ENCODE measurements around the gene MRPL11.

The MRPL11 gene

DNA sequence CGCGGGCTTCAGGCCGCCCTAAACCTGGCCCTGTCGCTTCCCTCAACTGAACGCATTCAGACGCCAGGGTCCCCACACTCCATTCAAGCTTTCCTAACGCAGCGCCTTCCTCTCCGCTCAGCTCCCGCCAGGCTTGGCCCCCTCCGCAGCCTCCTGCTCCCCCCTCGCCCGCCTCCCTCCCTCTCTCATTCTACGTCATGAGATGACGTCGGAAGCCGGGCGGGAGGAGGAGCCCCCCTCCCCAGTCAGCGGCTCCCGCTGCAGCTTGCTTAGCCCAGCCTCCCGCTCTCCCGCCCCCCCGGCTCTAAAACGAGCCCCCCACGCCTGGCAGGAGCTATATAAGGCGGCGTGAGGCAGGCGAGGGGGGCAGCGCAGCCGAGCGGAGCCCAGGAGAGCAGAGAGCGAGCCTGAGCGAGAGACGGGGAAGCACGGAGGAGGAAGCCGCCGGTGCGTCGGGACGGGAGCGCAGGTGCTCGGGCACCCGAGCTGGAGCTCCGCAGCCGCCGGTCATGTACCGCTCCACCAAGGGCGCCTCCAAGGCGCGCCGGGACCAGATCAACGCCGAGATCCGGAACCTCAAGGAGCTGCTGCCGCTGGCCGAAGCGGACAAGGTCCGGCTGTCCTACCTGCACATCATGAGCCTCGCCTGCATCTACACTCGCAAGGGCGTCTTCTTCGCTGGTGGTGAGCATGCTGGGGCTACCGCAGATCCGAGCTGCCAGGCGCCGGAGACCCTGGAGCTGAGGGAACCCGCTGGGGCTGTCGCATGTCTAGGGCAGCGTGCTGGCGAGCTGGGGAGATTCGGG is 17.8 kb downstream of the MRPL11 start, which contains the start of gene NPAS4:
NPAS4 (plus strand) TSS at position 365 of the 806 bp plus-strand sequence; CDS start at position 510, 145 bp downstream.
- H3K9me3 ChIP-seq (ENCODE audit: low read length): no peaks in the 10 kb centered on the region
- H3K4me3 ChIP-seq (ENCODE audit: low read depth, low read length, poor library complexity, severe bottlenecking): no peak within 1 kb of the TSS
- H4K20me1 ChIP-seq (ENCODE audit: insufficient read depth, low read length): no peaks in the 10 kb centered on the region
- no peaks in the 10 kb centered on the region for H3K9me2 ChIP-seq (ENCODE audit: low read depth, low read length)
- no peak within 1 kb of the TSS for H3K9ac ChIP-seq (ENCODE audit: low read length)
- TF ChIP-seq CTCF (IDR thresholded peaks at IDR 0.05; ENCODE audit: low read length) (no peak), EZH2 (IDR thresholded peaks at IDR 0.05; ENCODE audit: borderline replicate concordance, low read length) (no peak)
- no peaks in the 10 kb centered on the region for H3K4me1 ChIP-seq (ENCODE audit: insufficient read depth, low read length, severe bottlenecking)
- no peak within 1 kb of the TSS for H2AFZ ChIP-seq (ENCODE audit: low read length)
- no peak within 1 kb of the TSS for H3K27ac ChIP-seq (ENCODE audit: low read depth, low read length, poor library complexity, severe bottlenecking)
- no peaks in the 10 kb centered on the region for H3K79me2 ChIP-seq (ENCODE audit: insufficient read depth, low read length)
- H3K4me2 ChIP-seq (ENCODE audit: low read length): no peak within 1 kb of the TSS
- no peaks in the 10 kb centered on the region for H3K36me3 ChIP-seq (ENCODE audit: insufficient read depth, low read length)
- no peaks in the 10 kb centered on the region for H3K27me3 ChIP-seq (ENCODE audit: insufficient read depth, low read length)
- no peaks in the 10 kb centered on the region; the same call in 1 of the 2 replicates for H3F3A ChIP-seq (ENCODE audit: insufficient read depth, low read length)

DNA sequence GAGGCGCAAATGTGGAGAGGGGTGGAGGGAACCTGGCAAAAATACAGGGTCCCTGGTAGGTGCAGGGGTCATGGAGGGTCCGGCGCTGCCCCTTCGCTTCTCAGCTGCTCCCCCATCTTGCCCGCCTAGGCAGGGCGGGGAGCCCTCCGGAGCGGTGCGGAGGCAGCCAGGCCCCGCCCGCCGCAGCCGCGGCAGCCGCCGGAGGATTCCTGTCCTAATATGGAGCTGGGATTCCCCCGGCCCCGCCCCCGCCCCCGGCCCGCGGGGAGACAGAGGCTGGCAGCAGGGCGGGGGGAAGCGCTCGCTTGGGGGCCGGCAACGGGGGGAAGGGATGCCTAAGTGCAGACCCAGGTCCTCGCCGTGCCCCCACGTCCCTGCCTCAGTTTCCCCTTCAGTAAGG is 18.8 kb downstream of the MRPL11 start:
- Histone ChIP-seq H3K9ac (ENCODE audit: low read length) (no peak overlapping the region), H3K36me3 (ENCODE audit: insufficient read depth, low read length) (no peaks in the 10 kb centered on the region), H3F3A (ENCODE audit: insufficient read depth, low read length) (no peaks in the 10 kb centered on the region; the same call in 1 of the 2 replicates), H3K79me2 (ENCODE audit: insufficient read depth, low read length) (no peaks in the 10 kb centered on the region), H3K4me2 (ENCODE audit: low read length) (no peak overlapping the region), H3K27ac (ENCODE audit: low read depth, low read length, poor library complexity, severe bottlenecking) (no peak overlapping the region), H3K4me3 (ENCODE audit: low read depth, low read length, poor library complexity, severe bottlenecking) (no peak overlapping the region), H4K20me1 (ENCODE audit: insufficient read depth, low read length) (no peaks in the 10 kb centered on the region), H2AFZ (ENCODE audit: low read length) (no peak overlapping the region), H3K27me3 (ENCODE audit: insufficient read depth, low read length) (no peaks in the 10 kb centered on the region), H3K9me2 (ENCODE audit: low read depth, low read length) (no peaks in the 10 kb centered on the region), H3K9me3 (ENCODE audit: low read length) (no peaks in the 10 kb centered on the region), H3K4me1 (ENCODE audit: insufficient read depth, low read length, severe bottlenecking) (no peaks in the 10 kb centered on the region)
- no peak for TF ChIP-seq EZH2 (IDR thresholded peaks at IDR 0.05; ENCODE audit: borderline replicate concordance, low read length)
- no peak for TF ChIP-seq CTCF (IDR thresholded peaks at IDR 0.05; ENCODE audit: low read length)

GRCh38 chr11:66418986-66419308 is 19.7 kb downstream of the MRPL11 start:
- Histone ChIP-seq H3F3A (ENCODE audit: insufficient read depth, low read length) (no peaks in the 10 kb centered on the region; the same call in 1 of the 2 replicates), H3K27ac (ENCODE audit: low read depth, low read length, poor library complexity, severe bottlenecking) (no peak overlapping the region), H3K27me3 (ENCODE audit: insufficient read depth, low read length) (no peaks in the 10 kb centered on the region), H3K9me2 (ENCODE audit: low read depth, low read length) (no peaks in the 10 kb centered on the region), H2AFZ (ENCODE audit: low read length) (no peak overlapping the region), H3K4me2 (ENCODE audit: low read length) (no peak overlapping the region), H3K79me2 (ENCODE audit: insufficient read depth, low read length) (no peaks in the 10 kb centered on the region), H3K4me3 (ENCODE audit: low read depth, low read length, poor library complexity, severe bottlenecking) (no peak overlapping the region), H3K4me1 (ENCODE audit: insufficient read depth, low read length, severe bottlenecking) (no peaks in the 10 kb centered on the region), H4K20me1 (ENCODE audit: insufficient read depth, low read length) (no peaks in the 10 kb centered on the region), H3K9me3 (ENCODE audit: low read length) (no peaks in the 10 kb centered on the region), H3K36me3 (ENCODE audit: insufficient read depth, low read length) (no peaks in the 10 kb centered on the region), H3K9ac (ENCODE audit: low read length) (no peak overlapping the region)
- no peak for TF ChIP-seq EZH2 (IDR thresholded peaks at IDR 0.05; ENCODE audit: borderline replicate concordance, low read length)
- no peak for TF ChIP-seq CTCF (IDR thresholded peaks at IDR 0.05; ENCODE audit: low read length)

Data from OCI-LY1 (cell line).